NCI-H1694 treated with DMSO at 0.1 percent for 48 hours (cell line): ENCODE data around the gene MUC5AC.
"Not testable (repeated sequence)": the region's sequence is repeated elsewhere in the genome, so short reads cannot be mapped to it uniquely, and the experiment has no call there.

ENCODE experiments used
- DNase-seq: peaks from one replicate; lab custom pipeline; 2025; lab: John Stamatoyannopoulos, UW

MUC5AC gene

DNA sequence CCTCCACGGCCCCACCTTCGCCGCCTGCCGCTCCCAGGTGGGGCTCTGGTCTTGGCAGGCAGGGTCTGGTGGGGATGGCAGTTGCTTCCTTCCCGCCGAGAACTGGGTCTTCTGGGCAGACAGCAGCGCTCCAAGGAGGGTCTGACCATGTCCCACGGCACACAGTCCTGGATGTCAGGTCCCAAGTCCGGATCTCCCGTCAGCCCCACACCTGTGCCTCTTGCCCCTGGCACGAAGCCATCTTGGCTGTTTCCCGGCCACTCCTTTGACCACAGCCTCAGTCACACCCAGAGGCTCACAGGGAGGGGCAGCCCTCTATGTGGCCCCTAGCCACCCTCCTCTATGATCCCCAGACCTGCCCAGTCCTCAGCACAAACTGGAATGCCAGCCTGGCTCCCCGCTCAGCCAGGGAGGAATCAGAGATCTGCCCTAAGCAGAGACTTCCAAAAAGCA lies 79.4 kb downstream of the MUC5AC start:
- DNase-seq = no peak

GRCh38 chr11:1237851-1238250 lies 80.1 kb downstream of the MUC5AC start:
- no peak for DNase-seq

DNA sequence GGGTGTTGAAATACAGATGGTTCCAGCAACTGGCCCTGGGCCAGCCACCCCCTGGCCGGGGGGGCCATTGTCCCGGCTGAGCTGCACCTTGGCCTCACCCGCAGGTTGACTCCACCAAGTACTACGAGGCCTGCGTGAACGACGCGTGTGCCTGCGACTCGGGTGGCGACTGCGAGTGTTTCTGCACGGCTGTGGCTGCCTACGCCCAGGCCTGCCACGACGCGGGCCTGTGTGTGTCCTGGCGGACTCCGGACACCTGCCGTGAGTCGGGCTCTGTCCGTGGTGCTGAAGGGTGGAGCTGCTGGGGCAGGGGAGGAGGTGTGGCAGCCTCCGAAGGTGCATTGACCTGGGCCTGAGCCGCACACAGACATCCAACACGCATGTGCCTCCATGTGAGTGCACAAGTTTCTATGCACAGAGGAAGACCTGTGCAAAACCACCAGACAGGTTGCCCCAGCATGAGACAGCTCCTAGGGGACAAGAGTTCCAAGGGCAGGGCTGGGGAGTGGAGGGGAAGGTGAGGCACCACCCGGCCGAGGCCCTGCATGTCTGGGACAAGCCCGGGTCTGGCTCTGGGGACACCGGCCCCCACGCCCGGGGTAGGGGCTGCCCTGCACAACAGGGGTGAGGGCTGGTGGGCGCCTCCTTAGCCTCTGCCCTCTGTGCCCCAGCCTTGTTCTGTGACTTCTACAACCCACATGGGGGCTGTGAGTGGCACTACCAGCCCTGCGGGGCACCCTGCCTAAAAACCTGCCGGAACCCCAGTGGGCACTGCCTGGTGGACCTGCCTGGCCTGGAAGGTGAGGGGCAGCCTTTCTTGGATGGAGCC lies 81.2 kb downstream of the MUC5AC start:
- no peak for DNase-seq

GRCh38 chr11:1239596-1240205 lies 81.9 kb downstream of the MUC5AC start:
- DNase-seq = no peak

DNA sequence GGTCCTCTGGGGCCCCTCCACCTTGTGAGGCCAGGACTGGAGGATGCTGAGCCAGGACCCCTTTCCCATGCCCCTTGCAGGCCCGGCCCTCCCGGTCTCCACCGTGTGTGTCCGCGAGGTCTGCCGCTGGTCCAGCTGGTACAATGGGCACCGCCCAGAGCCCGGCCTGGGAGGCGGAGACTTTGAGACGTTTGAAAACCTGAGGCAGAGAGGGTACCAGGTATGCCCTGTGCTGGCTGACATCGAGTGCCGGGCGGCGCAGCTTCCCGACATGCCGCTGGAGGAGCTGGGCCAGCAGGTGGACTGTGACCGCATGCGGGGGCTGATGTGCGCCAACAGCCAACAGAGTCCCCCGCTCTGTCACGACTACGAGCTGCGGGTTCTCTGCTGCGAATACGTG lies 83.0 kb downstream of the MUC5AC start:
- DNase-seq = no peak

GRCh38 chr11:1241706-1242105 lies 84.0 kb downstream of the MUC5AC start:
- no peak for DNase-seq

DNA sequence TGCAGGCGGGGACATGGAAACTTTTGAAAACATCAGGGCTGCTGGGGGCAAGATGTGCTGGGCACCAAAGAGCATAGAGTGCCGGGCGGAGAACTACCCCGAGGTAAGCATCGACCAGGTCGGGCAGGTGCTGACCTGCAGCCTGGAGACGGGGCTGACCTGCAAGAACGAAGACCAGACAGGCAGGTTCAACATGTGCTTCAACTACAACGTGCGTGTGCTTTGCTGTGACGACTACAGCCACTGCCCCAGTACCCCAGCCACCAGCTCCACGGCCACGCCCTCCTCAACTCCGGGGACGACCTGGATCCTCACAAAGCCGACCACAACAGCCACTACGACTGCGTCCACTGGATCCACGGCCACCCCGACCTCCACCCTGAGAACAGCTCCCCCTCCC lies 84.5 kb downstream of the MUC5AC start:
- DNase-seq = no peak

- not testable (repeated sequence) for DNase-seq
These were observed 85.0 kb downstream of the MUC5AC start for GRCh38 chr11:1242751-1243150.

DNA sequence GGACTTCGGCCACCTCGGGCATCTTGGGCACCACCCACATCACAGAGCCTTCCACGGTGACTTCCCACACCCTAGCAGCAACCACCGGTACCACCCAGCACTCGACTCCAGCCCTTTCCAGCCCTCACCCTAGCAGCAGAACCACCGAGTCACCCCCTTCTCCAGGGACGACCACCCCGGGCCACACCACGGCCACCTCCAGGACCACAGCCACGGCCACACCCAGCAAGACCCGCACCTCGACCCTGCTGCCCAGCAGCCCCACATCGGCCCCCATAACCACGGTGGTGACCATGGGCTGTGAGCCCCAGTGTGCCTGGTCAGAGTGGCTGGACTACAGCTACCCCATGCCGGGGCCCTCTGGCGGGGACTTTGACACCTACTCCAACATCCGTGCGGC lies 85.8 kb downstream of the MUC5AC start:
- not testable (repeated sequence) for DNase-seq

DNA sequence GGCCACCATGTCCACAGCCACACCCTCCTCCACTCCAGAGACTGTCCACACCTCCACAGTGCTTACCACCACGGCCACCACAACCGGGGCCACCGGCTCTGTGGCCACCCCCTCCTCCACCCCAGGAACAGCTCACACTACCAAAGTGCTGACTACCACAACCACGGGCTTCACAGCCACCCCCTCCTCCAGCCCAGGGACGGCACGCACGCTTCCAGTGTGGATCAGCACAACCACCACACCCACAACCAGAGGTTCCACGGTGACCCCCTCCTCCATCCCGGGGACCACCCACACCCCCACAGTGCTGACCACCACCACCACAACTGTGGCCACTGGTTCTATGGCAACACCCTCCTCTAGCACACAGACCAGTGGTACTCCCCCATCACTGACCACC lies 86.8 kb downstream of the MUC5AC start:
- not testable (repeated sequence) for DNase-seq

DNA sequence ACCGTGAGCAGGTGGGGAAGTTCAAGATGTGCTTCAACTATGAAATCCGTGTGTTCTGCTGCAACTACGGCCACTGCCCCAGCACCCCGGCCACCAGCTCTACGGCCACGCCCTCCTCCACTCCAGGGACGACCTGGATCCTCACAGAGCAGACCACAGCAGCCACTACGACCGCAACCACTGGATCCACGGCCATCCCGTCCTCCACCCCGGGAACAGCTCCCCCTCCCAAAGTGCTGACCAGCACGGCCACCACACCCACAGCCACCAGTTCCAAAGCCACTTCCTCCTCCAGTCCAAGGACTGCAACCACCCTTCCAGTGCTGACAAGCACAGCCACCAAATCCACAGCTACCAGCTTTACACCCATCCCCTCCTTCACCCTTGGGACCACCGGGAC lies 88.0 kb downstream of the MUC5AC start:
- not testable (repeated sequence) for DNase-seq

DNA sequence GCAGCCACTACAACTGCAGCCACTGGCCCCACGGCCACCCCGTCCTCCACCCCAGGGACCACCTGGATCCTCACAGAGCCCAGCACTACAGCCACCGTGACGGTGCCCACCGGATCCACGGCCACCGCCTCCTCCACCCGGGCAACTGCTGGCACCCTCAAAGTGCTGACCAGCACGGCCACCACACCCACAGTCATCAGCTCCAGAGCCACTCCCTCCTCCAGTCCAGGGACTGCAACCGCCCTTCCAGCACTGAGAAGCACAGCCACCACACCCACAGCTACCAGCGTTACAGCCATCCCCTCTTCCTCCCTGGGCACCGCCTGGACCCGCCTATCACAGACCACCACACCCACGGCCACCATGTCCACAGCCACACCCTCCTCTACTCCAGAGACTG lies 88.5 kb downstream of the MUC5AC start:
- DNase-seq = not testable (repeated sequence)

DNA sequence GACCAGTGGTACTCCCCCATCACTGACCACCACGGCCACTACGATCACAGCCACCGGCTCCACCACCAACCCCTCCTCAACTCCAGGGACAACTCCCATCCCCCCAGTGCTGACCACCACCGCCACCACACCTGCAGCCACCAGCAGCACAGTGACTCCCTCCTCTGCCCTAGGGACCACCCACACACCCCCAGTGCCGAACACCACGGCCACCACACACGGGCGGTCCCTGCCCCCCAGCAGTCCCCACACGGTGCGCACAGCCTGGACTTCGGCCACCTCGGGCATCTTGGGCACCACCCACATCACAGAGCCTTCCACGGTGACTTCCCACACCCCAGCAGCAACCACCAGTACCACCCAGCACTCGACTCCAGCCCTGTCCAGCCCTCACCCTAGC lies 89.3 kb downstream of the MUC5AC start:
- not testable (repeated sequence) for DNase-seq

- DNase-seq = not testable (repeated sequence)
These were observed 91.2 kb downstream of the MUC5AC start for GRCh38 chr11:1248951-1249350.

DNA sequence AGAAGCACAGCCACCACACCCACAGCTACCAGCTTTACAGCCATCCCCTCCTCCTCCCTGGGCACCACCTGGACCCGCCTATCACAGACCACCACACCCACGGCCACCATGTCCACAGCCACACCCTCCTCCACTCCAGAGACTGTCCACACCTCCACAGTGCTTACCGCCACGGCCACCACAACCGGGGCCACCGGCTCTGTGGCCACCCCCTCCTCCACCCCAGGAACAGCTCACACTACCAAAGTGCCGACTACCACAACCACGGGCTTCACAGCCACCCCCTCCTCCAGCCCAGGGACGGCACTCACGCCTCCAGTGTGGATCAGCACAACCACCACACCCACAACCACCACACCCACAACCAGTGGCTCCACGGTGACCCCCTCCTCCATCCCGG lies 92.7 kb downstream of the MUC5AC start:
- not testable (repeated sequence) for DNase-seq
